Germinal center (tissue), 1 donor: ENCODE data around the gene UBR4.

Experiments
- DNase-seq: peaks from one replicate; pipeline ENCODE4 v3.0.0; 2012; ENCODE audit warnings: mixed read lengths, low spot score

Gene UBR4

DNA sequence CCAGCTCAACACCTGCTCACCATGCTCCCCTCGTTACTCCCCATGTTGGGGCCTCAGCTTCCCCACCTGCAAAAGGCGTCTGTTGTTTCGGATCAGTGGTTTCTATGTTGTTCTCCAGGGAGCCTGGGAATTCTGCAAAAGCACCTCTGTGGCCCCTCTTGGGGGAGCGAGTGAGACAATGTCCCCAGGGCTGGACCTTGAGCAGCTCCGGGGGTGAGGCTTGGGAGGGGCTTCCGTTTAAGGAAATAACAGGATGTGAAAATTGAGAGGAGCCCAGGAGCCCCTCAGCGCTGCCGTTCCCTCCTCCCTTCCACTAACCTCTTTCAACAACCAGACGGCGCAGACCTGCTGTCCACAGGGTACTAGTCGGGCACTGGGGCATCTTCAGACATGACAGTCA lies 155.1 kb downstream of the UBR4 start:
- DNase-seq = no peak

DNA sequence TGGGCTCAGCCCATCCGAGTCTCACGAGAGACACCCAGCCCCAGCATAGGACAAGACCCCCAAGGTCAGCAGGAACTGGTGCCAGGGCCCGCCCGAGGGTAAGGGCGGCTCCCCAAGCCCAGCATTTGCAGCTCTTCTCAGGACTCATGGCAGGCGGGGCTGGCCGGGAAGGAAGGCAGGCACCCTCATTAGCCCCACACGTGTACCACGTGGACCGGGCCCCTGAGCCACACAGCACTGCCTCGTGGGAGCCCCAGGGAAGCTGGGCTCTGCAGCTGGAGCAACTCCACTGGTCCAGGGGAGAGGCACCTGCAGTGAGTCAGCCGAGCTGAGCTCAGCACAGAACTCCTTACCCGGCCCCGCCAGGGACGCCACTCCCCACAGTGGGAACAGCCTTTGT lies 155.8 kb downstream of the UBR4 start:
- no peak for DNase-seq

DNA sequence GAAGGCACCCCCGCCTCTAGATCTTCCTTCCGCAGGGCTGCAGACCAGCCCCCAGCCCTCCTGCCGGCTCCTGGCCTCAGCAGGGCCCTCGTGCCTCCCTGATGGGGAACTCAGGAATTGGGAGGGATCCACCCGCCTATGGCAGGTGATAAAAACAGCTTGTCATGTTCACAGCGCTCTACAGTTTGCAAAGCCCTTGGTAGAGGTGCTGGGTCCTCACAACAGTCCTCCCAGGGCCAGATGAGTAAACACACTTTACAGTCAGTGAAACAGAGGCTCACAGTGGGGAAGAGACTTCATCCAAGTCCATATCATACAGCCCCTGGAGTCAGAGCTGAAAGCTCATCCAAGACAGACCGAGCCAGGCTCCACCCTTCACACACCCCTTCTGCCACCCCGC lies 156.6 kb downstream of the UBR4 start:
- DNase-seq = no peak

DNA sequence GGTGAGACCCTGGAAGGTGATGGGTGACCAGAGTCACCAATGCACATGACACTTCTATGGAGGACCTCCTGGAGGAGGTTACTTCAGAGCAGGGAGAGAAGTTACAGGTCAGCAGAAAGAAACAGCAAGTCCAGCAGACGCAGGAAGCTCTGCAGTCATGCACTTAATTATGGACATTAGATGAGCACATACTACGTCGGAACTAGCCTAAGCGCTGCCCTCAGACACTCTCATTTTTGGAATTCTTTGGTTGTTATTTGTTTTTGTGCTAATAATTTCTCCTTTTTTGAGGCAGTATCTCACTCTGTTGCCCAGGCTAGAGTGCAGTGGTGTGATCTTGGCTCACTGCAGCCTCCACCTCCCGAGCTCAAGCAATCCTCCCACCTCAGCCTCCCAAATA lies 160.3 kb downstream of the UBR4 start:
- DNase-seq = no peak

DNA sequence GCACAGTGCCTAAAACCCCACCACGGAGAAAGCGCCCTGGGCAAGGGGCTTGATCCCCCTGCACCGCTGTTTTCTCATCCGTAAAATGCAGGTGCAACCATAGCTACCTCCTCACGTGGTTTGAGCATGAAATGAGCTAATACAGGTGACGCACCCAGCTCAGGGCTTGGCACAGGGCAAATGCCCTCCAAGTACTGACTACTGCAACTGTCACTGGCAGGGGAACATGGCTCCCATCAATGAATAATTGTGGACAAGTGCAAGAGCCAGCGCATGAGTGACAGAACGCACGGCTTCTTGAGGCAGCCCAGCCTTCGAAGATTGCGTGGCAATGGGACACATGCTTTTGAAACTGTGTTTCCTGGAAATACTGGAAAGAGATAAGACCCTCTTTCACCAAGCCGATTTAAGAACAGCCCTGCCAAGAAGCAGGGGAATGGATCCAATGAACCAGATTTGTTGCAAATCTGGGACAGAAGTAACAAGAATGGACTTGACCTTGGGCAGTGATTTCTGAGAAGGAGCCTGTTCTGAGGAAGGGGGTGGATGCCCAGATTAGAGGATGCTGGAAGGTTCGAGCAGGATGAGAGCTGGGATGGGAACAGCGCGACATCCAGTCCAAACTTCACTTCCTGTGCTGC lies 160.8 kb downstream of the UBR4 start:
- DNase-seq = no peak

DNA sequence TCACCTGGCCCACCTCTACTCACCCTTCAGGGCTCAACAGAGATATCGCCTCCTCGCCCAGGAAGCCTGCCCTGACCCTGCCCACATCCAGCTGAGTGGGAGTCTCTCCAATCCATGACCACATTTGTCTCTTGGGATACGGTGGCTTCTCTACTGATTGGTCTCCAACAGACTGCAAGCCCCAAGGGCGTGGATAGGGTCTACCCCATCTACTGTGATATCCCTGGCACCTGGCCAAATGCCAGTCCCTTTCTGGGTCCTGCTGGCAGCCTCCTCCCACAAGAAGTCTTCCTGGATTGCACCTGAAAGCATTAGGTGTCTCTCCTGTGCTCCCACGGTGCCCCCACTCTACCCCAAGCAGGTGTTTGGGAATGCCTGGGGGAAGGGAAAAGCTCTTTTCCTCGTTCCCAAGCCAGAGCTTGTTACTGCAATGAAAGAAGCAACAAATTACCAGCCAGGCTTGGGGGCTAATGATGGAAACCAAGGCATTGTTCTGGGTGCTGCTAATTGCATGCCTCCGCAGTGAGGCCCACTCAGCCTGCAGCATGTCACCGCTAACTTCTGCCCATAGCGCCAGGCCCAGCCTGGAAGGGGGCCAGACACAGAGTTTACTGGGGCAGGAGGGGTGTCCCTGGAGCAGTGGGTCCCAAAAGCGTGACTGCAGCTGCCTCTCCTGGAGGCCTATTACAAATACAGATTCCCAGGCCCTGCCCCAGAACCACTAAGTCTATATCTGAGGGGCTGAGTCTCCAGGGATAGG lies 162.9 kb downstream of the UBR4 start:
- no peak for DNase-seq

DNA sequence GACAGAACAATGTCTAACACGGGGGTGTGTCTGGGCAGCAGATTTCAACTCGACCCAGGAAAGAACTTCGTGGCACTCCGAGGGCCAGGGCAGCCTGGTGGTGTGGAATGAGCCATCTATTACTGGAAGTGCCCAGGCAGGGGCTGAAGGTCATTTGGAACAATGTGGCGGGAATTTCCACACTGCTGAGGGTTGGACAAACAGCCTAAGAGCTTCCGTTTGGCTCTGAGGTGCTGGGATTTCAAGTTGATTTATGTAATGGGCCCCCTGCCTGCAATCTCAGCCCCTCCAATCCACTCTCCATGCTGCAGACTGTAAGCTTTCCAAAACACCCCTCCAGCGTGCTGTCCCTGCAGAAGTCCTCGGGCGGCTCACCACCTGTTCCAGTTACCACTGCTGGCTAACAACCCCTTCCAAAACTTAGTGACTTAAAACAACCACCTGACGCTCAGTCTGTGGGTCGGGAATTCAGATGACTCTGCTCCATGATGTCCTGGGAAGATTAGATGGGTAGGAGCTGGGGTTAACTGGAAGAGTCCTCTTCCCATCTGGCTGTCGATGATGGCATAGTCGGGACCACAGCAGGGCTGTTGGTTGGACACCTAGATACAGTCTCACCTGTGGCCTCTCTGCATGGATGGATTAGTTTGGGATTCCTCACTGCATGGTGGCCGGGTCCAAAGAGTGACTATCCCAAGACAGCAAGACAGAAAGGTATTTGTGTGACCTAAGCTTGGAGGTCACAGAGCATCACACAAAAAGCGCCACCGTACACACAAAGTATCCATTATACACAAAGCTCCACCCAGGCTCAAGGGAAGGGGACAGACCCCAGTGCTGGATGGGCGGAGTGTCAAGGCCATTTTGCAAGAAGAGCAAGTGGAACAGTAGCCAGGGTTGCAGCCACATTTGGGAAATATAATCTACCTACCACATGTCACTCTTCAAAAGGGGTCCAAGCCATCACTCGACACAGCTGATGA lies 163.9 kb downstream of the UBR4 start:
- DNase-seq = no peak

DNA sequence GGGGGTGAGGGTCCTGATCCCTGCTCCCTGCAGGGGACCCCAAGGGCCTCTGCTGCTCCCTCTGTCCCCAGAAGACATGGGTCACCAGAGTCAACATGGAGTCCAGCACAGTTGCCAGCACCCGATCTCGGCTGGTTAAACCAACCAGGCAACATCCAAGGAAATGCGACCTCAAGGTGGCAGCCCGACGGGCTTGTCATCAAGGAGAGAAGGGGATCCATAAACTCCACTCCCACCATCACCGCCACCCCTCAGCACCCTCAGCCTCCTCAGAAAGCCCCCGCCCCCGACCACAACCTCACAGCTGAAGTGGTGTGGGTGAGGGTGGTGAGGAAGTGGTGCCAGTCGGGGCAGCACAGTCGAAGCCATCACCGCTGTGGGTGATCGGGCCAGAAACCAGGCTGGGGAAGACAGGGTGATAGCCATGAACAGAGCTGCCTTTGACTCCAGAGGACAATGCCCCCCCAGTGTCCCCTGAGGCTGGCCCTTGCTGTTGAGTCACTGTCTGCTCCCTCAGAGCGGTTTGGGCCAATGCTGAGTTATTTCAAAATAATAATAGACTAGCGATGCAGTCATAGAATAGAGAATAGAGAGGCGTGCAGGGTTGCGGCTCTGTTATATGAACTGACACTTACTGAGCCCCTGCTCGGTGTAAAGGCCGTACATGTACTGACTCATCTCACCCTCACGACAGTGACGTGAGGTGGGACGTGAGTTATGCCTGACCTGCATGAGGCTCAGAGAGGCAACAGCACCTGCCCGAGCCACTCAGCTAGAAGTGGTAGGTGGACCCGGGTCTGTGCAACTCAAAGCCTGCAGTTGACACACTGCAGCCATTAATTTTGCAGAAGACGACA lies 164.9 kb downstream of the UBR4 start:
- no peak for DNase-seq

DNA sequence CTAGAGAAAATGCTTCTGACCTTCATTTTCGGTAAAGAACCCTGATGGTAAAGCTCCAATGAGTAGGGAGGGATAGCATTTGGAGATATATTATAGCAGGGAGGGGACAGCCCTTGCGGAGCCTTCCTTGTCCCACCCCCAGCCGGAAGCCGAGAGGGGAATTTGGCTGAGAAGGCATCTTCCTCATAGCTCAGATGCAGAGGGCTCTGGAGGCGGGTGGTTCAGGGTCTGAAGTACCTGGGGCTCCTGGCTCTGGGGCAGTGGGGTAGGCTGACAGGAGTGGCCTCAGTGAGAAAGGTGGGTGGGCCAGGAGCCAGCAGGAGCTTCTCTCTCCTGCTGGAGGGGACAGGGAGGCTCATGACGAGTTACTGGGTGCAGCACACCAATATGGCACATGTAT lies 165.6 kb downstream of the UBR4 start:
- no peak for DNase-seq

DNA sequence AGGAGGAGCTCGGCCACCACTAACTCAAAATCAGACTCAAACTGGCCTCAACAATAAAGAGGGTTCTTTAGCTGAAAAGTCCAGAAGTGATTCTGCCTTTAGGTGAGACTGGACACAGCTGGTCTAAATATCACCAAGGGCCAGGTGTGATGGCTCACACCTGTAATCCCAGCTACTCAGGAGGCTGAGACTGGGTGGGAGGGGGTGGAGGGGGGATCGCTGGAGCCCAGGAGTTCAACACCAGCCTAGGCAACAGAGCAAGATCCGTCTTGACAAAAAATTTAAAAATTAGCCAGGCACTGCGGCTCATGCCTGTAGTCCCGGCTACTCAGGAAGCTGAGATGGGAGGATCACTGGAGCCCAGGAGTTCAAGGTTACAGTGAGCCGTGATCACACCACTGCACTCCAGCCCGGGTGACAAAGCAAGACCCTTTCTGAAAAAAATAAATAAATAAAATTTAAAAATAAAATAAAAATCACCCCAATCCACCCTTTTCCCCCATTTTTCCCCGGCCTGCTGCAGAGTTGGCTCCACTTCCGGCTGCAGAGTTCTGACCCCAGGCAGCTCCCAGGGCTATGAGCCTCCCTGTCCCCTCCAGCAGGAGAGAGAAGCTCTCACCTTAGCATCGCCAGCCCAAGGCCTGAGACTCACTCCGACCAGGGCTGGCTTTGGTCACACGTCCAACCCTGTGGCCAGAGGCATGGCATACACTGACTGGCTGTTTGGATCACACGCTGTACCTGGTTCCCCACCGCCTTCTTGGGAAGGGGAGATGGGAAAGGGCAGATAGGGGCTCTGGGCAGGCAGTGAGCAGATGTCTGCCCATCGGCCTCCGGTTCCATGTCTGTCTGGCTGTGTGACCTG lies 166.3 kb downstream of the UBR4 start:
- no peak for DNase-seq

DNA sequence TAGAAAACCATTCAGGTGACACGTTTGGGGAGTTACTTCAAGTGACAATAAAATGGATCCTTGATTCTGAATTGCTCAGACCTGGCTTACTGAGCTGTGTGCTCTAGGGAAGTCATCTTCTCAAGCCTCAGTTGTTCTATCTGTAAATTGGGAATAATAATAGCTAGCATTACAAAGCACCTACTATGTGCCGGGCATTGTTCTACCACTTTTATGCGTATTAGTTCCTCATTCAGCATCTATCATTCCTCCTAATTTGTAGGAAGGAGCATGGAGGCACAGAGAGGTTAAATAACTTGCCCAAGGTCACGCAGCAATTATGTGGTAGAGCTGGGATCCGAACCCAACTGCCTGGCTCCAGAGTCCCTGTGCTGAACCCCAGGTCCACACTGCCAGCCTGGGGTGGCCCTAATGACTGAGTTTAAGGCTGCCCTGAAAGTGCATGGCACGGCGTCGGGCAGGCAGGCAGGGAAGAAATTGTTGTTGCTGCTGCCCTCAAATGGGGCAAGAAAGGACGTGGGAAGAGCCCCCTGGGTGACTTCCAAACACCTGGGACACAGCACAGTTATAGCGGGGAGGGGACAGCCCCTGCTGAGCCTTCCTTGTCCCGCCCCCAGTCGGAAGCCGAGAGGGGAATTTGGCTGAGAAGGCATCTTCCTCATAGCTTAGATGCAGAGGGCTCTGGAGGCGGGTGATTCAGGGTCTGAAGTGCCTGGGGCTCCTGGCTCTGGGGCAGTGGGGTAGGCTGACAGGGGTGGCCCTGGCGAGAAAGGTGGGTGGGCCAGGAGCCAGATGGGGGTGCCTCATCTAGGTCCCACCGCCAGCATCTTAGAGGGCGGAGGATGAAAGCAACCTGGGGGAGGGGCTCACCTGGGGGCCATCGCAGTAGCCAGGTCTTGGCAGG lies 167.1 kb downstream of the UBR4 start:
- DNase-seq = no peak

DNA sequence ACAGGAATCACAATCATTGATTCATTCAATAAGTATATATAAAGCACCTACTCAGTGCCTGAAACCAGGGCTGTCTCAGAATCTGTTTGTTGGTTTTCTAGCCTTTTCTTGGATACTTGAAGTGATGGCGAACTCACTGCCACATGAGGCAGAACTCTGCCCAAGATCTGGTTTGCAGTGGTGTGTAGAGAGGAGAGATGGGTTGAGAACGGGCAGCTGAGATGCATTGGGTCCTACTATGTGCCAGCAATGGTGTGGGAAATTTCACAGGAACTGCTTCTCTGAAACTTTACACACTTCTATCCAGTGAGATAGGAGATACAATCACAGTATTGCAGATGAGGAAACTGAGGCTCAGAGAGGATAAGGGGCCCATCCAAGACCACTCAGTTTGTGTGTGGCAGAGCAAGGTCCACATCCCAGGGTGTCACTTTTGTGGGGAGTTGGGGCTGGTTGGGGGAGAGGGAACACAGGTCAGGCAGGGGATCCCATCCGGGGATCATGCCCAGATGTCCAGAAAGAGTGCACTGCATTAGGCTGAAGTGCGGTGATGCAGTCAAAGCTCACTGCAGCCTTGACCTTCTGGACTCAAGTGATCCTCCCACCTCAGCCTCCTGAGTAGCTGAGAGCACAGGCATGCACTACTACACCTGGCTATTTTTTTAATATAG lies 169.9 kb downstream of the UBR4 start:
- no peak for DNase-seq

DNA sequence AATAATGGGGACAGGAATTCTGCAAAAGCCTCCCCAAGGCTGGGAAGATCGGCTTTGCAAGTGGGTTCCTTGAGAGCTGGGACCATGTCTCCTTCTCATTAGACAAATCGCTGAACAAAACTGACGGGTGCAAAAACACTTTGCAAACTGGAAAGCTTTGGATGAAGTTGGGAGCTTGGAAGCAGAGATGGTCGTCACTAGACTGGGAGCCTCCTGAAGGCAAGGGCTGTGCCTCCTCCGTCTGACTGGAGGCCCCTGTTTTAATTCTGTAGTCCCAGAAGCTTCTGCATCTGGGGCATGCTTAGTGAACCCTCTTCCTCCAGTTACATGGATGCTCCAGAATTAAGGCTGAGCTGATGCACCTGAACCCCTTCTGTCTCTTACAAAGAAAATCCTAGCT lies 171.3 kb downstream of the UBR4 start:
- no peak for DNase-seq

DNA sequence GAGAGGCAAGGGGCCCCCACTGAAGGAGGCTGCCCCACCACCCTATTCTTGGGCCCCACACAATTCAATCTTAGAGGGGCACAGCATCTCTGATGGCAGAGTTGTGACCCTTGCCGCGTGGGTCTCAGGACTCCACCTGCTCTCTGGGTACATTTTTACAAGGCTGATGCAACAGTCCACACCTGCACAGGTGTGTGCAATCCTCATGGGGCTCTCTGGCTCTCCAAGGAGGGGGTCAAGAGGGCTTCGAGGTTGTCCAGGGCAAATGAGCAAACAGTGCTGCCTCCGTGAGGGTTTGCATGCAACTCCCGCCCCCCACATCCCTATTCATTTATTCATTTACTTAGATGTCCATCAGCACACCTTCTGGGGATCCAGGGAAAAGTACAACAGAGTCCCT lies 172.0 kb downstream of the UBR4 start:
- no peak for DNase-seq

DNA sequence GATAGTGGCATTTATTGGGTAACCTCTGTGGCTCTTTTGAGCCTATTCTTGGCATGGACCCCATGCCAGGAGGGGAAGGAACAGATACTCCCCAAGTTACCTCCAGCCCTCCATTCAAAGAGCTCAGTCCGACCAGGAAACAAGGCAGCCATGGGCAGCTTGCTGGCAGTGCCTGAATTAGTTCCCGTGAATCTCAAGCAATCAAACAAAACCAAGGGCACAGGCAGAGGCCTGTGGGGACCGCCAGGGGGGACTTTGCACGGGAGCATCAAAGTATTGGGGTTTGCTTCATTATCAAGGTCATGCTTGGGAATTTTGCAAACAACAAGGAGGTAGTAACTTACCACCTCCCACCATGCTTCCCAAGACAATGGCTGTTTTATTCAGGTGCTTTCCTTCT lies 172.4 kb downstream of the UBR4 start:
- DNase-seq = no peak

DNA sequence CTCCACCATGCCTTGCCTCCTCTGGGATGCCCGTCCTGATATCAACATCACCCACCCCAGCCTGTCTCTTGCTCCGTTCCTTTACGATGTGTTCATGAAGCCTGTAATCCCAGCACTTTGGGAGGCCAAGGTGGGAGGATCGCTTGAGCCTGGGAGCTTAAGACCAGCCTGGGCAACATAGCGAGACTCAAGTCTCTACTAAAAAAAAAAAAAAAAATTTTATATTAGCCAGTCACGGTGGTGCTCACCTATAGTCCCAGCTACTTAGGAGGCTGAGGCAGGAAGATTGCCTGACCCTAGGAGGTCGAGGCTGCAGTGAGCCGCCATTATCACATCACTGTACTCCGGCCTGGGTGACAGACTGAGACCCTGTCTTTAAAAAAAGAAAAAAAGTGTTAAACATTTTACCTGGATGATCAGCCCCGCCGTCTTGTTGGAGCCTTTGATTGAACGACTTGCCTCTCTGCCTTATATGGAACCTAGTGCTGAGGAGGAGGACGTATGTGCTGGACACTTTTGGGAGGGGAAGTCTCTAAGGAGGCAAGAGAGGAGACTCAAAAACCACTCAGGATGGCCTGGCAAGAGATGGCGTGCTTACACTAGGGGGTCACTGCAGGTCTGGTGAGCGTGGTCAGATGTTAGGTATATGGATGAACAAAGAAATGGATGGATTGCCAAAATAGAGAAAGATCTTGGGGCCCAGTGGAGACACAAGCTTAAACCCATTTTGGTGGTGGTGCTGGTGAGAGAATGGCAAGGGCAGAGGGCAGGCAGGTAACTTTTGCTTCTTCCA lies 173.1 kb downstream of the UBR4 start:
- no peak for DNase-seq

DNA sequence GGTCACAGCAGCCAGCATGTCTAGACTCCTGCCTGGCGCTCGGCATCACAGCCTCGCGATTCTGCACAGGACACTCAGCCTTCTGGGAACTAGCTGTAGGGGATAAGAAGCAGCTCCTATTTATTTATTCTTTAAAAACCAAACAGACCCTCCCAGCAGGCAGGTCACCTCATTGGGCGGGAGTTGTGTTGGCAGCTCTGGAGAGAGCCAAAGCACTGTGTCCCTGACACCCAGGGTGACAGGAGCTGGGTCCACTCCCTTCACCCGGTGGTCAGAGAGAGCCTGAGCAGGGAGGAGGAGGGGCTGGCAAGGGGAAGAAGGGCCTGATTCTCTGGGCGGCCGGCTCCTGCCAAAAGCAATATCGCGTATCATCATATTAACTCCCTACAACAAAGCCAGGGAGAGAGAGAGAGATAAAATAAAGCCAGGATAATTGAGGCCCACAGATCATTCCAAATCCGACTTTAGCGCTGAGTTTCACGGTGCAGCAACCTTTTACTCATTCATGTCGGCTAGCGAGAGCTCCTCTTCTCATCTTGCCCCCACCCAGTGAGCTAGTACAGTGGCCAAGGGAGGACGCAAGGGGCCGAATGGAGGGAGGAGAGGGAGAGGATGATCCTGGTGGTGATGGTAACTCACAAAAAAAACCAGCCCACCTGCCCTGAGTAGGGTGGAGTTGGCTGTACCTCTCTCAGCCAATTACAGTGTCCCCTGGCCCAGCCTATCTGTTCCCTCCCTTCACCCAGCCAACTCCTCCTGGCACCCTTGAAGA lies 173.8 kb downstream of the UBR4 start:
- DNase-seq = no peak
